K562 (cell line): ENCODE measurements around the gene FIS1. TPM values are rescaled to one million over a fixed set of nuclear protein-coding genes. Genes with fewer than 3 reads are reported as not detected.
A peak's percentile ranks its signal among the peaks of the same experiment; 100 is the strongest.
"Not testable (repeated sequence)": the region's sequence is repeated elsewhere in the genome, so short reads cannot be mapped to it uniquely, and the experiment has no call there.

Experiments
- CBFA2T3 ChIP-seq: fragments of 450-650 bp; IDR thresholded peaks from 2 replicates; pipeline ENCODE4 v1.6.1; 2017
- MGA ChIP-seq: fragments of 450-650 bp; IDR thresholded peaks from 2 replicates; pipeline ENCODE4 v1.6.1; 2016; ENCODE audit warnings: mild to moderate bottlenecking, moderate library complexity
- MYC ChIP-seq, 2 experiments: fragments of 250-450 bp in 1 of 2; sonication (Bioruptor Pico) in 1 of 2; IDR thresholded peaks; 2 replicates each; pipeline versions ENCODE4 v1.5.1 to v1.6.1; 2012 to 2021; ENCODE audit warnings: low read depth in 2 of 2, borderline replicate concordance in 1 of 2, improper control_type of control experiment in 1 of 2, low read length in 1 of 2, mild to moderate bottlenecking in 1 of 2, moderate library complexity in 1 of 2
- RAD51 ChIP-seq: fragments of 450-650 bp; IDR thresholded peaks from 2 replicates; pipeline ENCODE4 v1.7.1; 2016; ENCODE audit warnings: low read depth, mild to moderate bottlenecking, borderline replicate concordance
- RCOR1 ChIP-seq, 2 experiments: IDR thresholded peaks; 2 replicates each; pipeline ENCODE4 v1.6.1; 2012; ENCODE audit warnings: low read depth in 2 of 2, low read length in 2 of 2, borderline replicate concordance in 1 of 2, improper control_type of control experiment in 1 of 2
- TFE3 ChIP-seq: fragments of 450-650 bp; formaldehyde crosslinking; IDR thresholded peaks from 2 replicates; pipeline ENCODE4 v1.4.0; 2020; ENCODE audit warnings: mild to moderate bottlenecking, mixed read lengths
- USF1 ChIP-seq: sonication (generic); formaldehyde crosslinking; IDR thresholded peaks from 2 replicates; pipeline ENCODE4 v1.9.0; 2022; ENCODE audit warnings: mild to moderate bottlenecking, missing genetic modification reagents
- ZFP36 ChIP-seq: fragments of 150-350 bp; IDR thresholded peaks from 2 replicates; pipeline ENCODE4 v1.6.1; 2018; ENCODE audit warnings: low read length, low read depth; ENCODE audit not compliant: partially characterized antibody
- ZNF512 ChIP-seq: IDR thresholded peaks from 2 replicates; pipeline ENCODE4 v1.6.1; 2016; ENCODE audit warnings: missing genetic modification characterization, missing compliant biosample characterization
- polyA plus RNA-seq, 8 experiments: library from polyadenylated mRNA; depleted of rRNA in 4 of 8; stranded (reverse) in 5 of 8; unstranded in 3 of 8; fragments of >200 nt; fragmentation: Nextera tagmentation in 2 of 8; fragmentation: Illumina TruSeq in 1 of 8; extraction: Ambion mirVana in 2 of 8; extraction: Trizol in 1 of 8; gene quantifications; 2 replicates each; pipeline versions ENCODE4 v1.2.1 to v1.2.3, GENCODE V29; 2011 to 2014; ENCODE audit warnings: inconsistent platforms in 1 of 8, missing spikeins in 1 of 8
- total RNA-seq, 7 experiments: library from RNA; depleted of rRNA in 6 of 7; stranded (reverse); fragments of >200 nt in 6 of 7; fragmentation: Illumina TruSeq in 2 of 7; extraction: Trizol in 2 of 7; gene quantifications; 2 replicates each; pipeline versions ENCODE4 v1.2.1 to v1.2.3, GENCODE V29; 2011 to 2021; ENCODE audit warnings: low replicate concordance in 1 of 7

The FIS1 gene
- total and polyA plus RNA-seq, 9 of the 15 experiments (the other 6 are each of a cell fraction or from before 2014, with no cell fraction given): 86.0 to 257 (median 144) TPM

- TF ChIP-seq MYC (IDR thresholded peaks at IDR 0.05; ENCODE audit: low read depth, low read length): peak; percentile 54; the same call in 1 of the 2 replicates
- TF ChIP-seq MYC (CRISPR knock-in tag; IDR thresholded peaks at IDR 0.05; ENCODE audit: borderline replicate concordance, low read depth): not testable (repeated sequence)
- TF ChIP-seq USF1 (CRISPR knock-in tag): peak; percentile 74
- TF ChIP-seq ZNF512 (tag): peak; percentile 99
- TF ChIP-seq TFE3 (CRISPR knock-in tag): peak; percentile 75
- TF ChIP-seq CBFA2T3: 0 out of 2 replicates have a peak, but pooled peaks have one; percentile 9
- TF ChIP-seq MGA: peak; percentile 72
- TF ChIP-seq ZFP36: peak; percentile 36
- peak; percentile 75 for TF ChIP-seq RAD51
- TF ChIP-seq RCOR1 (IDR thresholded peaks at IDR 0.05; ENCODE audit: borderline replicate concordance in 1 of 2, low read depth in 2 of 2, low read length in 2 of 2): peak in 1 of 2 experiments; percentile 55; a peak in 1 of 4 replicates
Measured at GRCh38 chr7:101264102-101264706, 19.3 kb upstream of the FIS1 start (continued).
